Liver (tissue), 9 donors: ENCODE data around the gene MTMR8. TPM values are rescaled to one million over a fixed set of nuclear protein-coding genes. Genes with fewer than 3 reads are reported as not detected.

Source experiments
- DNase-seq: peaks from one replicate; pipeline ENCODE4 v3.0.0-alpha.2; 2017; ENCODE audit warnings: low spot score
- H3K27ac ChIP-seq, 2 donors: one replicate each; pipeline ENCODE4 v1.7.0; 2013; ENCODE audit warnings: inconsistent platforms in 2 of 2, low read length in 2 of 2, control low read depth in 1 of 2, low read depth in 1 of 2, mild to moderate bottlenecking in 1 of 2
- H3K27me3 ChIP-seq, 4 donors: one replicate each; pipeline versions ENCODE4 v1.6.1 to v1.7.0; 2013; ENCODE audit warnings: low read length in 3 of 4, inconsistent platforms in 1 of 4, mild to moderate bottlenecking in 1 of 4, moderate library complexity in 1 of 4; ENCODE audit not compliant: control insufficient read depth in 4 of 4, insufficient read depth in 4 of 4
- H3K36me3 ChIP-seq, 4 donors: one replicate each; pipeline versions ENCODE4 v1.6.1 to v1.7.0; 2013; ENCODE audit warnings: low read length in 3 of 4, mild to moderate bottlenecking in 3 of 4, low read depth in 1 of 4, moderate library complexity in 1 of 4; ENCODE audit not compliant: control insufficient read depth in 4 of 4, insufficient read depth in 3 of 4
- H3K4me1 ChIP-seq, 4 donors: one replicate each; pipeline versions ENCODE4 v1.6.1 to v1.7.0; 2013; ENCODE audit warnings: low read length in 3 of 4, mild to moderate bottlenecking in 3 of 4, moderate library complexity in 1 of 4; ENCODE audit not compliant: control insufficient read depth in 4 of 4, insufficient read depth in 4 of 4
- H3K4me3 ChIP-seq, 3 donors: one replicate each; pipeline versions ENCODE4 v1.6.1 to v1.7.0; 2013; ENCODE audit warnings: low read length in 3 of 3, control low read depth in 1 of 3, low read depth in 1 of 3, mild to moderate bottlenecking in 1 of 3
- H3K9ac ChIP-seq, 2 donors: one replicate each; pipeline ENCODE4 v1.7.0; 2013; ENCODE audit warnings: low read length in 2 of 2, mild to moderate bottlenecking in 2 of 2, moderate library complexity in 2 of 2, control low read depth in 1 of 2, low read depth in 1 of 2
- H3K9me3 ChIP-seq, 4 donors: one replicate each; pipeline versions ENCODE4 v1.6.1 to v1.7.0; 2013; ENCODE audit warnings: low read length in 3 of 4; ENCODE audit not compliant: control insufficient read depth in 4 of 4
- EGR1 ChIP-seq, 2 donors: IDR thresholded peaks; 2 replicates each; pipeline ENCODE4 v1.6.1; 2016 to 2018; ENCODE audit warnings: antibody characterized with exemption in 2 of 2, low read depth in 2 of 2
- FOXA1 ChIP-seq: IDR thresholded peaks from 2 replicates; pipeline ENCODE4 v1.6.1; 2016; ENCODE audit warnings: antibody characterized with exemption
- FOXA2 ChIP-seq: IDR thresholded peaks from 2 replicates; pipeline ENCODE4 v1.6.1; 2016; ENCODE audit warnings: antibody characterized with exemption
- HNF4A ChIP-seq, 2 donors: conservative IDR thresholded peaks; 2 replicates each; pipeline ENCODE4 v1.6.1; 2016; ENCODE audit warnings: antibody characterized with exemption in 2 of 2, mild to moderate bottlenecking in 2 of 2
- NR2F2 ChIP-seq: IDR thresholded peaks from 2 replicates; pipeline ENCODE4 v1.6.1; 2016; ENCODE audit warnings: antibody characterized with exemption
- RAD21 ChIP-seq, 2 donors: IDR thresholded peaks; 2 replicates each; pipeline ENCODE4 v1.6.1; 2016; ENCODE audit warnings: antibody characterized with exemption in 2 of 2, mild to moderate bottlenecking in 2 of 2
- RXRA ChIP-seq, 2 donors: IDR thresholded peaks; 2 replicates each; pipeline ENCODE4 v1.6.1; 2017 to 2018; ENCODE audit warnings: antibody characterized with exemption in 2 of 2, mild to moderate bottlenecking in 1 of 2
- SP1 ChIP-seq: IDR thresholded peaks from 2 replicates; pipeline ENCODE4 v1.6.1; 2018; ENCODE audit warnings: antibody characterized with exemption, mild to moderate bottlenecking
- TAF1 ChIP-seq: conservative IDR thresholded peaks from 2 replicates; pipeline ENCODE4 v1.6.1; 2016; ENCODE audit warnings: antibody characterized with exemption, mild to moderate bottlenecking
- YY1 ChIP-seq: IDR thresholded peaks from 2 replicates; pipeline ENCODE4 v1.6.1; 2016; ENCODE audit warnings: antibody characterized with exemption, mild to moderate bottlenecking
- ZBTB33 ChIP-seq: IDR thresholded peaks from 2 replicates; pipeline ENCODE4 v1.6.1; 2016; ENCODE audit warnings: antibody characterized with exemption
- WGBS: extraction: QIAGEN DNeasy Blood & Tissue Kit; methylation state at CpG from one replicate; pipeline ENCODE4 v1.1.7; 2013; 5-methylcytosine and 5-hydroxymethylcytosine counted together
- polyA plus RNA-seq, 2 donors: library from polyadenylated mRNA; stranded (reverse) in 1 of 2; unstranded in 1 of 2; fragments of 200-250 nt in 1 of 2; fragments of >200 nt in 1 of 2; fragmentation: Nextera tagmentation in 1 of 2; extraction: Ambion mirVana in 1 of 2; gene quantifications; one replicate each; pipeline versions ENCODE4 v1.2.1 to v1.2.3, GENCODE V29; 2013 to 2015
- total RNA-seq, 2 donors: library from RNA; depleted of rRNA; stranded (reverse); fragments of >200 nt; gene quantifications; one replicate each; pipeline ENCODE4 v1.2.3, GENCODE V29; 2014
- TF ChIP-seq, protein P1 (sequence below): IDR thresholded peaks from 2 replicates; pipeline ENCODE4 v1.6.1; 2016; ENCODE audit warnings: antibody characterized with exemption, mild to moderate bottlenecking
- TF ChIP-seq, protein P2 (sequence below): IDR thresholded peaks from 2 replicates; pipeline ENCODE4 v1.6.1; 2016; ENCODE audit warnings: antibody characterized with exemption
- TF ChIP-seq, protein P3 (sequence below): fragments of 150-350 bp; IDR thresholded peaks from 2 replicates; pipeline ENCODE4 v1.5.1; 2017; ENCODE audit warnings: improper control_type of control experiment, low read depth, low read length; ENCODE audit not compliant: missing input control
- TF ChIP-seq, protein P4 (sequence below): IDR thresholded peaks from 2 replicates; pipeline ENCODE4 v1.6.1; 2016; ENCODE audit warnings: antibody characterized with exemption
- donor health status: healthy.
- donor health status: healthy.
- donor health status: healthy.
- donor health status: healthy.
- donor health status: healthy.

The MTMR8 gene
- total and polyA plus RNA-seq, 4 donors, result 0.15 to 1.3 (median 0.68) TPM

- no peak for DNase-seq
- no peak overlapping the region for H3K4me3 ChIP-seq
- no peaks in the 10 kb centered on the region for H3K4me1 ChIP-seq
- peaks cover 0 to 2% (median 0%) of the 10 kb centered on the region in 4 donors for H3K36me3 ChIP-seq
- WGBS, result 94% methylated on average over 7 of the region's 7 CpGs
- no peak for TF ChIP-seq HNF4A (conservative IDR thresholded peaks at IDR 0.05)
- TF ChIP-seq, protein P1, sequence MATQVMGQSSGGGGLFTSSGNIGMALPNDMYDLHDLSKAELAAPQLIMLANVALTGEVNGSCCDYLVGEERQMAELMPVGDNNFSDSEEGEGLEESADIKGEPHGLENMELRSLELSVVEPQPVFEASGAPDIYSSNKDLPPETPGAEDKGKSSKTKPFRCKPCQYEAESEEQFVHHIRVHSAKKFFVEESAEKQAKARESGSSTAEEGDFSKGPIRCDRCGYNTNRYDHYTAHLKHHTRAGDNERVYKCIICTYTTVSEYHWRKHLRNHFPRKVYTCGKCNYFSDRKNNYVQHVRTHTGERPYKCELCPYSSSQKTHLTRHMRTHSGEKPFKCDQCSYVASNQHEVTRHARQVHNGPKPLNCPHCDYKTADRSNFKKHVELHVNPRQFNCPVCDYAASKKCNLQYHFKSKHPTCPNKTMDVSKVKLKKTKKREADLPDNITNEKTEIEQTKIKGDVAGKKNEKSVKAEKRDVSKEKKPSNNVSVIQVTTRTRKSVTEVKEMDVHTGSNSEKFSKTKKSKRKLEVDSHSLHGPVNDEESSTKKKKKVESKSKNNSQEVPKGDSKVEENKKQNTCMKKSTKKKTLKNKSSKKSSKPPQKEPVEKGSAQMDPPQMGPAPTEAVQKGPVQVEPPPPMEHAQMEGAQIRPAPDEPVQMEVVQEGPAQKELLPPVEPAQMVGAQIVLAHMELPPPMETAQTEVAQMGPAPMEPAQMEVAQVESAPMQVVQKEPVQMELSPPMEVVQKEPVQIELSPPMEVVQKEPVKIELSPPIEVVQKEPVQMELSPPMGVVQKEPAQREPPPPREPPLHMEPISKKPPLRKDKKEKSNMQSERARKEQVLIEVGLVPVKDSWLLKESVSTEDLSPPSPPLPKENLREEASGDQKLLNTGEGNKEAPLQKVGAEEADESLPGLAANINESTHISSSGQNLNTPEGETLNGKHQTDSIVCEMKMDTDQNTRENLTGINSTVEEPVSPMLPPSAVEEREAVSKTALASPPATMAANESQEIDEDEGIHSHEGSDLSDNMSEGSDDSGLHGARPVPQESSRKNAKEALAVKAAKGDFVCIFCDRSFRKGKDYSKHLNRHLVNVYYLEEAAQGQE, result no peak
- TF ChIP-seq RAD21 (IDR thresholded peaks at IDR 0.05), result no peak
- TF ChIP-seq EGR1 (IDR thresholded peaks at IDR 0.05; ENCODE audit: low read depth in 2 of 2), result no peak
- TF ChIP-seq, protein P2, sequence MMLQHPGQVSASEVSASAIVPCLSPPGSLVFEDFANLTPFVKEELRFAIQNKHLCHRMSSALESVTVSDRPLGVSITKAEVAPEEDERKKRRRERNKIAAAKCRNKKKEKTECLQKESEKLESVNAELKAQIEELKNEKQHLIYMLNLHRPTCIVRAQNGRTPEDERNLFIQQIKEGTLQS, result no peak
- TF ChIP-seq YY1, result no peak
- TF ChIP-seq ZBTB33, result no peak
- TF ChIP-seq NR2F2, result no peak
- no peak for TF ChIP-seq FOXA1
- no peak for TF ChIP-seq RXRA (IDR thresholded peaks at IDR 0.05)
- no peak for TF ChIP-seq SP1
- no peak overlapping the region for H3K27ac ChIP-seq
- H3K9ac ChIP-seq, result no peak overlapping the region
- no peaks in the 10 kb centered on the region for H3K27me3 ChIP-seq
- peaks cover 0 to 5% (median 0%) of the 10 kb centered on the region in 4 donors for H3K9me3 ChIP-seq
These were observed 88.5 kb downstream of the MTMR8 start for GRCh38 chrX:64306712-64307111.

DNA sequence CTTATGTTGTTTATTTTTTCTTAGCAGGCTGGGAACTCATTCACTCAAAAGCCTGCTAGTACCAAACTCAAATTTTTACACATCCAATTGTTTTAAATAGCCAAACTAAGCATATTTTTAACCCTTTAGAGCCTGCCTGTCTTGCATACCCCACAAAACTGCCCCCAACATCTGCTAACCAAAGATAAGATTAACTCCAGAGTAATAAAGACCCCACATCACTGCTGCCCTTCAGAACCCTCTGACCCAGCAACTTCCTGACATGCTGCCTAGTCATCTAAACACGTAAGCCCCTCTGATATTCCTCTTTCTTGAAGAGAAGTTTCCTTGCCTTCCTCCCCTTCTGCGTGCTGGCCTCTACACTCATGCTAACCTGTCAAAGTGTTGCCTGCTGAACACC, 104.1 kb downstream of the MTMR8 start:
- H3K9me3 ChIP-seq, result peaks cover 0 to 3% (median 0%) of the 10 kb centered on the region in 4 donors
- TF ChIP-seq YY1 (no peak), ZBTB33 (no peak), HNF4A (conservative IDR thresholded peaks at IDR 0.05) (no peak), FOXA1 (no peak), TAF1 (no peak), EGR1 (IDR thresholded peaks at IDR 0.05; ENCODE audit: low read depth in 2 of 2) (no peak), NR2F2 (no peak), FOXA2 (no peak)
- TF ChIP-seq, protein P3, sequence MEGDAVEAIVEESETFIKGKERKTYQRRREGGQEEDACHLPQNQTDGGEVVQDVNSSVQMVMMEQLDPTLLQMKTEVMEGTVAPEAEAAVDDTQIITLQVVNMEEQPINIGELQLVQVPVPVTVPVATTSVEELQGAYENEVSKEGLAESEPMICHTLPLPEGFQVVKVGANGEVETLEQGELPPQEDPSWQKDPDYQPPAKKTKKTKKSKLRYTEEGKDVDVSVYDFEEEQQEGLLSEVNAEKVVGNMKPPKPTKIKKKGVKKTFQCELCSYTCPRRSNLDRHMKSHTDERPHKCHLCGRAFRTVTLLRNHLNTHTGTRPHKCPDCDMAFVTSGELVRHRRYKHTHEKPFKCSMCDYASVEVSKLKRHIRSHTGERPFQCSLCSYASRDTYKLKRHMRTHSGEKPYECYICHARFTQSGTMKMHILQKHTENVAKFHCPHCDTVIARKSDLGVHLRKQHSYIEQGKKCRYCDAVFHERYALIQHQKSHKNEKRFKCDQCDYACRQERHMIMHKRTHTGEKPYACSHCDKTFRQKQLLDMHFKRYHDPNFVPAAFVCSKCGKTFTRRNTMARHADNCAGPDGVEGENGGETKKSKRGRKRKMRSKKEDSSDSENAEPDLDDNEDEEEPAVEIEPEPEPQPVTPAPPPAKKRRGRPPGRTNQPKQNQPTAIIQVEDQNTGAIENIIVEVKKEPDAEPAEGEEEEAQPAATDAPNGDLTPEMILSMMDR, result no peak
- TF ChIP-seq, protein P2, result no peak
- TF ChIP-seq, protein P4, sequence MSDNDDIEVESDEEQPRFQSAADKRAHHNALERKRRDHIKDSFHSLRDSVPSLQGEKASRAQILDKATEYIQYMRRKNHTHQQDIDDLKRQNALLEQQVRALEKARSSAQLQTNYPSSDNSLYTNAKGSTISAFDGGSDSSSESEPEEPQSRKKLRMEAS, result no peak
- DNase-seq, result no peak
- no peaks in the 10 kb centered on the region for H3K27me3 ChIP-seq
- WGBS, result 94% methylated on average over 2 of the region's 2 CpGs
- H3K4me3 ChIP-seq, result no peak overlapping the region
- H3K9ac ChIP-seq, result no peak overlapping the region
- H3K27ac ChIP-seq, result no peak overlapping the region
- H3K36me3 ChIP-seq, result no peaks in the 10 kb centered on the region
- no peaks in the 10 kb centered on the region for H3K4me1 ChIP-seq
